Measurements from ENCODE around the gene KRT16.
"Not testable (repeated sequence)": the region's sequence is repeated elsewhere in the genome, so short reads cannot be mapped to it uniquely, and the experiment has no call there.

KRT16 gene

DNA sequence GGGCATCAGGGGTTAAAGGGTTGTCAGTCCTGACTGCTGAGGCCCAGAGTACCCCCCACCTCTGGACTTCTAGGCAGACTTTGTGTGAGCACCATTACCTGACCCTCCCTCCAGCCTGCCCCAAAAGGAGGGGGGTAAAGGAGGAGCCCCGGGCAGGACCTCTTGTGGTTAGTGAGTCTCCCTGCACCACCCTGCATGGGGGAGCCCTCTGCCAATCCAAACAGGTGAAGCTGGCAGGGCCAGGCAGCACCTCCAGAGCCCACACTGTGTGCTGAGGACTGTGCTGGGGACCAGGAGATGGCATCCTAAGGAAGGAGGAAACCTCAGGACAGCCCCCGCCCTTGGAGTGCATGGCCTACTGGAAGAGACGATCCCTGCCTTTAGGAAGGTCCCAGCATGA, 23.3 kb downstream of the KRT16 start:
- Mint-ChIP-seq H3K27me3 (peaks cover 3% of the 10 kb centered on the region), H3K27ac (no peak overlapping the region), H3K36me3 (ENCODE audit: low read depth) (no peaks in the 10 kb centered on the region), H3K4me3 (no peak overlapping the region), H3K4me1 (ENCODE audit: low read depth) (no peaks in the 10 kb centered on the region), H3K9me3 (no peaks in the 10 kb centered on the region)

DNA sequence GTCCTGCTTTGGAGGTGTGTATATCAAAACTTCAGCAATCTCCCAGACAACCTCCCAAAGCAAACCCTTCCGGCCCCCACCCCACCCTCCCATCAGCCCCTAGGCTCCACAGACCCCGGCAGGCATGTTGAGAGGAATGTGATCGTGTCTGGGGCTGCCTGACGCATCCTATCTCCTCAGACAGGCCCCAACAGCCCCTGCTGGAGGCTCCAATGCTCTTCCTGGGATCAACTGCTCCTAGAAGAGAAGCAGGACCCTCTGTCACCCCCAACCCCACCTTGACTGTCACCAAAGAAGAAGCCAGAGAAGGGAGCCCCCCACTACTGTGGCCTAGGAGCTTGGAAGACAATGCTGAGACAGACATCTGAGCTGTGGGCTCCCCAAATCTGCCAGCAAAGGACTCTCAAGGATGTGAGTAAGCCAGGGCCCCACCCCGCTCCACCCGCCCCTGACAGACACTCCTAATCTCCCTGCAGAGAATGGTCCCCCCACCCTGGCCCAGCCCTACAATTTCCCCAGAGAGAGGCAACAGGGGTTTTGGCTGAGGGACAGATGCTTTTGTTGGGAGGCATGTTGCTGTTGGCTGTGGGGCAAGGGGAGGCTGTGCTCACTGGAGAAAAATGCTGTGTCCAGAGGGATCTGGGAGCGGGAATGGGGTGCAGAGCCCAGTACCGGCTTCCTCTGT, 24.3 kb downstream of the KRT16 start:
- Mint-ChIP-seq H3K27me3 (peaks cover 9% of the 10 kb centered on the region), H3K9me3 (no peaks in the 10 kb centered on the region), H3K27ac (no peak overlapping the region), H3K4me3 (no peak overlapping the region), H3K36me3 (ENCODE audit: low read depth) (no peaks in the 10 kb centered on the region), H3K4me1 (ENCODE audit: low read depth) (no peaks in the 10 kb centered on the region)

DNA sequence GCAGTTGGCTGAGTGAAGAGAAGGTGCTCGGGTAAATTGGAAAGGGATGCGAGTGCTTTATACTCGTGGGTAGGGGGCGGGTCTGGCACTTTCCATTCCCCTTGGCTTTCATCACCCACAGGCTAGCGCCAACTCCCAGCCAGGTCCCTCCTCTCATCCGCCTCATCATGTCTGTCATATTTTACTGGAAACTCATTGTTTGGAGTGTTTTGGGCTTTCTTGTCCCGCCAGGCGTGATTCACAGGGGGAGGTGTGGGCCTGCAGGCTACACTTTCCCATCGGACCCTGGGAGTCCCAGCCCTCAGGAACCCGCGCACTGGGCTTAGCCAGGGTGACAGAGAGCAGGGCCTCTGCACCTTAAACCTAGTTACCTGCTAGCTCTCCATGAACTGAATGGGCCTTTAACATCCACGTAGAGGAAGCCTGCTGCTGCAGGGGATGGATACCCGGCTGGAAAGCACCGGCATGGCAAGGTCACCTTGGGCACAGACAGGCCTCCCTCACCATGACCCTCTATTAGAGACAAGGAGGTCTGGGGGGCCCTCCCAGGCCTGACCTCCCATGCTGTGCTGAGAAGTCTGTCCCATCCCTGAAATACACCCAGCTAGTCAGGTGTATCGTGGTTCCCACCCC, 25.6 kb downstream of the KRT16 start, which contains the start of gene KRT14:
TSS of gene KRT14 (minus strand) at position 33 of the 633 bp plus-strand sequence. CDS start 61 bp downstream, outside the sequence.
- no peak within 1 kb of the TSS for H3K27ac Mint-ChIP-seq
- H3K4me3 Mint-ChIP-seq: no peak within 1 kb of the TSS
- H3K27me3 Mint-ChIP-seq: peaks cover 15% of the 10 kb centered on the region
- H3K36me3 Mint-ChIP-seq (ENCODE audit: low read depth): no peaks in the 10 kb centered on the region
- no peaks in the 10 kb centered on the region for H3K9me3 Mint-ChIP-seq
- H3K4me1 Mint-ChIP-seq (ENCODE audit: low read depth): no peaks in the 10 kb centered on the region

DNA sequence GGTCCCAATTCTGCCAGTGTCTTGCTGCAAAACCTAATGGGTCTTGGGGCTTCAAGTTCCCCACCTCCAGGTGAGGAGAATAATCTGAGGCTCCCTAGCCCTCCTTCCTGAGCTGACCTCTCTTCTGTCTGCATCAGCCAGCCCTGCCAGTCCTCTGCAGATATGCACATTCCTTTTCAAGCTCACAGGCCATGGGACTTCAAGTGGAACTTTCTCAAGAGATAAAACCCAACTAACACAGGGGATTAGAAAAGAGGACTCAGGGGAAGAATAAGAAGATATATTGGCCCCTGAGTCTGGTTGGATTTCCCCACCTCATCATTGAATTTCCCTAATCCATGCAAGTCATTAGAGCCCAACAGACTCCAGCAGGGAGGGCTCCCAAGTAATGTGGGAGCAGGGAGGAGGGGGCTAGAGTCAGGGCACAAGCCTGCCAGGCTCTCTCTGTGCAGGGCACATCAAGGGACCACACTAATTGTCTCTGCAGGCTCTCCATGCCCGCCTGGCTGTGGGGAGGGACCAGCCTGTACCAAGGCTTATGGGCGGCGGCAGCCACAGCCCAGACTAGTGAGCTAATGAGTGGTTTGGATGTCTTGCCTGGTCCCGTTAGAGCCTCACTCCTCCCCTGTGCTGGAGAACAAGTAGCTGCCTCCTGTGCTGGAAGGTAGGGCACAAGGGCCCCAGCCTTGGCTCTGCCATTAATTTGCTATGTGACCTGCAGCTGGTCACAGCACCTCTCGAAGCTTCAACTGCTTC, 27.1 kb downstream of the KRT16 start:
- H3K4me1 Mint-ChIP-seq (ENCODE audit: low read depth): no peaks in the 10 kb centered on the region
- H3K27me3 Mint-ChIP-seq: peaks cover 22% of the 10 kb centered on the region
- no peaks in the 10 kb centered on the region for H3K36me3 Mint-ChIP-seq (ENCODE audit: low read depth)
- H3K4me3 Mint-ChIP-seq: no peak overlapping the region
- H3K9me3 Mint-ChIP-seq: no peaks in the 10 kb centered on the region
- H3K27ac Mint-ChIP-seq: no peak overlapping the region

DNA sequence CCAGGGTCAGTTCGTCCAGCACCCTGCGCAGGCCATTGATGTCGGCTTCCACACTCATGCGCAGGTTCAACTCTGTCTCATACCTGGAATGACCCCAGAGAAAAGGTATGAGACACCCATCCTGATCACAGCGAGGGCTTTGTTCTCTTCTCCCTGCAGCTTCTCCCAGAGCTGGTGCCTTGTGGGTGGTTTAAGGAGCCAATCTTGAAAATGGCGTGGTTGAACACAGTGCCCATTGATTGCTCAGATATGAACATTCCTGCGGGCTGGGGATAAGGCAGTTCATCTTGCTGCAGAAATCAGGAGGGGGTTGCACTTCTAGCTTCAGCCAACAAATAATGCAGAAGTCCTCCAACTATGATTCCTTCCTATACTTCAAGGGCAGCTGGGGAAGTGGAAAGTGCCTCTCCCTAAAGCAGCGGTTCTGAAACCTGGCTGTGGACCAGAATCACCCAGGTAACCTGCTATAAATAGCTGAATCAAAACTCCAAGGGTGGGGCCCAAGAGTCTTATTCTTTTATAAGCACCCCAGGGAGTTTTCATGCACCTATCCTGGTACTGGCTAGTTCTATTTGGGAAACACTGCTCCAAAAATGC, 28.1 kb downstream of the KRT16 start:
- not testable (repeated sequence) for H3K4me3 Mint-ChIP-seq, H3K27ac Mint-ChIP-seq

DNA sequence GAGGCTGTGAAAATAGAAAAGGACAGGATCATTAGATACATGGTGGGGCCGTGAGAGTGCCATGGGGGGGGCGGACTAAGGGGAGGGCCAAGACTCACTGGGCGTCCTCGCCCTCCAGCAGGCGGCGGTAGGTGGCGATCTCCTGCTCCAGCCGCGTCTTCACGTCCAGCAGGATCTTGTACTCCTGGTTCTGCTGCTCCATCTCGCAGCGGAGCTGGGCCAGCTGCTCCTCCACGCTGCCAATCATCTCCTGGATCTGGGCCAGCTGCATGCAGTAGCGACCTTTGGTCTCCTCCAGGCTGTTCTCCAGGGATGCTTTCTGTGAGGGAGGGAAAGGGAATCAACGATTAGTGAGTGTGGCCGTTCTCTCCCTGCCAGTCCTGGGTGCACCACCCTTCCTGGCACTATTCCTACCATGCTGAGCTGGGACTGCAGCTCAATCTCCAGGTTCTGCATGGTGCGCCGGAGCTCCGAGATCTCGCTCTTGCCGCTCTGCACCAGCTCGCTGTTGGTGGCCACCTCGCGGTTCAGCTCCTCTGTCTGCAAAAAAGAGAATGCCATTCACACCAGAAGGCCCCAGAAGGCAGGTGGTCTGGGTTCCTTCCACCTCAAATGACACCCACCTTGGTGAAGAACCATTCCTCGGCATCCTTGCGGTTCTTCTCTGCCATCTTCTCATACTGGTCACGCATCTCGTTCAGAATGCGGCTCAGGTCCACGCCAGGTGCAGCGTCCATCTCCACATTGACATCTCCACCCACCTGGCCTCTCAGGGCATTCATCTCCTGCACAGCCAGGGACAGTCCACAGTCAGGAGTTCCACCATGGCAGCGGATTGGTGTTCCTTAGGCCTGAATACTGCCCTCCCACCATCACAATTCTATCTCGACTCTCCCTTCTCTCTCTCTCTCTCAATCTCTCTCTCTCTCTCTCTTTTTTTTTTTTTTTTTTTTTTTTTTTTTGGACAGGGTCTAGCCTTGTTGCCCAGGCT, 29.1 kb downstream of the KRT16 start:
- Mint-ChIP-seq H3K27ac (no peak overlapping the region), H3K4me3 (no peak overlapping the region), H3K36me3 (ENCODE audit: low read depth) (no peaks in the 10 kb centered on the region), H3K4me1 (ENCODE audit: low read depth) (no peaks in the 10 kb centered on the region), H3K27me3 (peaks cover 39% of the 10 kb centered on the region), H3K9me3 (no peaks in the 10 kb centered on the region)

More for the DNA sequence above, 28.1 kb downstream of the KRT16 start:
- not testable (repeated sequence) for H3K4me1 Mint-ChIP-seq (ENCODE audit: low read depth); H3K36me3 Mint-ChIP-seq (ENCODE audit: low read depth); H3K9me3 Mint-ChIP-seq
- H3K27me3 Mint-ChIP-seq: peaks cover 32% of the 10 kb centered on the region

DNA sequence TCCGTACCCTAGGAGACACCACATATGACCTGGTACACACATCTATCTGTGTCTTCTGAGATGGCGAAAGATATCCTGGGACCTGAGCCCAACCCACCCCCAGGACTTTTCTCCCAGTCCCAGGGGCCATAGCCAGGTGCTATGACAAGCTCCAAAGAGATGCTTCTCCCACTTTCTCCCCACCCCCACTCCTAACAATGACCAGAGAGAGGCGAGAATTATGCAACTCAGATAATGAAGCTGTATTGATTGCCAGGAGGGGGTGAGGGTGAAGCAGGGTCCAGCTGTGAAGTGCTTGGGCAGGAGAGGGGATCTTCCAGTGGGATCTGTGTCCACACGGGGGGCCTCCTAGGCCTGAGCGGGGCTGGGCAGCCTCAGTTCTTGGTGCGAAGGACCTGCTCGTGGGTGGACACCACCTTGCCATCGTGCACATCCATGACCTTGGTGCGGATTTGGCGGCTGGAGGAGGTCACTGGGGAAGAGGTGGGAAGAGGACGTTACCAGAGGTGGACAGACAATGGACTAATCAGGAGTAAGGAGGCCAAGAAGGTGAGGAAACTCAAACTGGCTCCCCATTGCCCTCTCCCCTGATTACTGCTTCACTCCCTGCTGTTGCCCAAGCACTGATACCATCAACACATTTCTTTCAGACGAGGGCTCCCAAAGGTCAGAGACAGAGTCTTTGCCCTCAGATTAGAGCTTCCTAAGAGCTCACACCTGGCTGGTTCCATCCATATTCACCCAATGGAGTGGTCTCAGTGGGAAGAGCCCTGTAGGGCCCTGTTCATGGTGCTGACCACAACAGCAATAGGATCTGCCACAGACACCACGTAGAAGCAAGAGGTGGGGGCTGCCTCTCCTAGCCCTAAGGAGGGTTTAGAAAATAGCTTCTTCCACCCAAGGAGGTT, 30.3 kb downstream of the KRT16 start:
- not testable (repeated sequence) for H3K9me3 Mint-ChIP-seq, H3K27ac Mint-ChIP-seq

DNA sequence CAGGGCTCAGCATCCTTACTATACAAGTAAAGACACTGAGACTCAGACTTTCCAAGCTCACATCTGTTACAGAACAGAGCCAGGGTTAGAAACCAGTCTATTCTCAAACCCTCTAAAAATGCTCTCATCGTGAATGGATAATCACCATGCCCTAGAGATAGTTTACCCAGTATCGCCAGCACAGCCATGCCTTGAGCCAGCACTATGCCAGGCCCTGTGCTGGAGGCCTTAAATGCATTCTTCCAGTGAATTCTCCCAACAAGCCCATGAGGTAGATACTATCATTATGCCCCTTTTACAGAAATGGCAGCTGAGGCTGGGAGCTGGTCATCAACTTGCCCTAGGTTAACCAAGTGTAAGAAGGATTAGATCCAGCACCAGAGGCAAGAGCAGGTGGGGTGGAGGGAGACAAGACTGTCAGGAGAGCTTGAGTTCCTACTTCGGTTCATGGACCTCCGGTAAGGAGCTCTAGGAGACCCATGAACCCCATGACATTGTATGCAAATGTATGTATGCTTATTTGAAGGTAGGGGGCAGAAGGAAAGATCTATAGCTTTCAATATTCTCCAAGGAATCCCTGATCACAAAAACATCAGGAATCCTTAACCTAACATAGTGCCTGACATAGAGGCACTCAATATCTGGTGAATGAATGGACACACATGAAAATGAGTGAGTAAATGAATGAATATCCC, 31.1 kb downstream of the KRT16 start:
- no peaks in the 10 kb centered on the region for H3K9me3 Mint-ChIP-seq
- H3K4me1 Mint-ChIP-seq (ENCODE audit: low read depth): no peaks in the 10 kb centered on the region
- peaks cover 51% of the 10 kb centered on the region for H3K27me3 Mint-ChIP-seq
- no peaks in the 10 kb centered on the region for H3K36me3 Mint-ChIP-seq (ENCODE audit: low read depth)
- H3K4me3 Mint-ChIP-seq: no peak overlapping the region
- no peak overlapping the region for H3K27ac Mint-ChIP-seq

More for the DNA sequence above, 30.3 kb downstream of the KRT16 start:
- not testable (repeated sequence) for H3K4me3 Mint-ChIP-seq; H3K4me1 Mint-ChIP-seq (ENCODE audit: low read depth); H3K36me3 Mint-ChIP-seq (ENCODE audit: low read depth)
- H3K27me3 Mint-ChIP-seq: peaks cover 47% of the 10 kb centered on the region

DNA sequence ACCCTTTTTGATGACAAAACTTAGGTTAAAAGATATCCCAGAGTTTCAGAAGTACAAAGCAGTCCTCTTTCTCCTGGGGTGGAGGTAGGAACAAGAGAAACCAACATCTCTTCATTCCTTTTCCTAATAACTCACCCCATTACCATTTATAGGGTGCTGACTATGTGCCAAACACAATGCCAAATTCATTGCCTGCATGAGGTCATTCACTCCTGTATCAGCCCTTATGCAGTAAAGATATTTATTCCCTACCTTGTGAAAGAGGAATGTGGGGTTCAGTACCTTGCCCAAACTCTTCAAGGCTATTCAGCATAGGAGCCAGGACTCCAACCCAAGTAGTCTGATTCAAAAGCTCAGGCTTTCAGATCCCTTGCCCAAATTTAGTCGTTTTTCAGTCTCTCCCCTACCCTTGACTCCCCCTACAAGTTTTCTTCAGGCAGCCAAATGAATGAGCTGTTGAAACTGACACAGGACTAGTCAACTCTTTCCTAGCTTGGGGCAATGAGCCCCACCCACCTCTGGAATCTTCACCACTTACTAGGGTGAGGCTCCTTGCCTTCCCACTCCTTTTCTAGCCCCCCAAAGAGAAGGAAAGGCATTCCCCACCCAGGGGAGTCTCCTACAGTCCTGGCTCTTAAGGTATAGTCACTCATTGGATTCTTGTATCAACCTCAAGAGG, 31.7 kb downstream of the KRT16 start:
- Mint-ChIP-seq H3K4me3 (no peak overlapping the region), H3K36me3 (ENCODE audit: low read depth) (no peaks in the 10 kb centered on the region), H3K27me3 (peaks cover 56% of the 10 kb centered on the region), H3K9me3 (no peaks in the 10 kb centered on the region), H3K27ac (no peak overlapping the region), H3K4me1 (ENCODE audit: low read depth) (no peaks in the 10 kb centered on the region)

DNA sequence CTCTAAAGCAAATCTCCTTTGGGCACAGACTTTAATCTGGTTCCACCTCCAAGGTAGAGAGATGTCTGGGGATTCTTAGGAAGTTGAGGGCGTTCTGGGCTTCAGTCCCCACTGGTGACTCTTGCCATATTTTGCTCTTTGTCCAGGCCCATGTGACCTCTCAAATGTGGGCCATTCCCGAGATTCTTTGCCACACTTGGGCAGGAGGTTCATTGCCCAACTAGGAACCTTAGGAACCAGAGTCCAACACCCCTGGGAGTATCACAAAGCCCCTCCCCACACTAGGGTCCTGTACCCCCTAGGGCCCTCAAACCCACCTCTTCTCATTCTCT, 32.4 kb downstream of the KRT16 start:
- Mint-ChIP-seq H3K27ac (no peak overlapping the region), H3K4me1 (ENCODE audit: low read depth) (no peaks in the 10 kb centered on the region), H3K4me3 (no peak overlapping the region), H3K9me3 (no peaks in the 10 kb centered on the region), H3K36me3 (ENCODE audit: low read depth) (no peaks in the 10 kb centered on the region), H3K27me3 (peaks cover 56% of the 10 kb centered on the region)

DNA sequence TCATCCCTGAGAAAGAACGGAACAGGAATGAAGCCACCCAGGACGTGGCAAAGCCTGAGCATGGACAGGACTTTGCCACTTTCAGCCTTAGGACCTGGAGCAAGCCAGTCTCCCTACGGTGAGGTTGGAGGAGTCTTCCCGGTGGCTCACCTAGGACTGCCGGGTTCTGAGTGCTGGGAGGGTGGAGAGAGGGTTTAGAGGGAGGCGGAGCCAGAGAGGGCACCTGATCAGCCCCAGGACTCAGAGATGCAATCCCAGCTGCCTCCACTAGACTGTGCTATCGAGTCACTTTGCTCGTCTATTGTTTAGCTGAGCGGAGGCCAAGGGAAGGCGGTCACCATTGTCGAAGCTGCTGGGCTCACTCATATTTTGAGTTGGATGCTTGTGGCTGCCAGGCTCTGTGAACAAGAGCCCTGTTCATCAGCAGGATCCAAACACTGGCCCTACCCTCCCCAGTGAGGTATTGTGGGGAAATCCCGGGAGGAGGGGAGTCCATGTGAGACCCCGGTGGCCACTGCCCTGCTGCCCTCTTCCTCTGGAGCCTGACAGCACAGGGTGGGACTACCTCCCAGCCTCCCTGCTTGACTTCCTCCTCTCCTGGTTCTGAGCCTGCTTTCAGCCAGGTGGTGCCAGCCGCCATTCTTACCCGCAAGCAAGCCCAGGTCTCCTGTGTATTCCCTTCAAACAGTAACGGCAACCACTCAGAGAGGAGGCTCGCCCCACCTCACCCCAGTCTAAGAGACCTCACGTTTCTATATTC, 32.9 kb downstream of the KRT16 start:
- H3K4me3 Mint-ChIP-seq: no peak overlapping the region
- H3K4me1 Mint-ChIP-seq (ENCODE audit: low read depth): no peaks in the 10 kb centered on the region
- H3K36me3 Mint-ChIP-seq (ENCODE audit: low read depth): no peaks in the 10 kb centered on the region
- H3K27ac Mint-ChIP-seq: no peak overlapping the region
- H3K9me3 Mint-ChIP-seq: no peaks in the 10 kb centered on the region
- H3K27me3 Mint-ChIP-seq: peaks cover 56% of the 10 kb centered on the region

DNA sequence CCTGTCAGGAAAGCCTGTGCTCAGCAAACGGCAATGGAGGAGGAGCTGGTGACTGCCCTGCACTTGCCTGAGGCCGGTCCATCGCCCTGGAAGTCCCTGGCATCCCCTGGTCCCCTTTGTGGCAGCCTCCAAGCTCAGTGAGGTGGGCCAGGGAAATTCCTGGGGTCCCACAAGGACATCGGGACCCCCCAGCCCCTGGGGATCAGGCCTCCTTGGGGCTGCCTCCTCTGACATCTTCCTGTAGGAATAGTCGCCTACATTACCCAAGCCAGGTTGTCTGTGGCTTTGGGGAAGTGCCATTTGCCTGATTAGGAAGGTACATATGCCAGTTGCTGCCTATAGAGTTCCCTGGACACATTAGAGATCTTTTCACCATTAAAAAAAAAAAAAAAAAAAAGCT, 33.6 kb downstream of the KRT16 start:
- no peak overlapping the region for H3K27ac Mint-ChIP-seq
- H3K4me3 Mint-ChIP-seq: no peak overlapping the region
- H3K36me3 Mint-ChIP-seq (ENCODE audit: low read depth): no peaks in the 10 kb centered on the region
- H3K4me1 Mint-ChIP-seq (ENCODE audit: low read depth): no peaks in the 10 kb centered on the region
- peaks cover 56% of the 10 kb centered on the region for H3K27me3 Mint-ChIP-seq
- H3K9me3 Mint-ChIP-seq: no peaks in the 10 kb centered on the region
